A549 treated with Hydrocortisone at 1 μM for 4 hours (cell line): ENCODE data around the gene CA14. TPM values are rescaled to one million over a fixed set of nuclear protein-coding genes. Genes with fewer than 3 reads are reported as not detected.

Experiments used
- total RNA-seq: library from RNA; stranded (reverse); fragments of 200-300 nt; extraction: Qiagen RNA extraction; gene quantifications from 5 replicates; pipeline ENCODE4 v1.2.3, GENCODE V29; 2022

The CA14 gene
- total RNA-seq = not detected in 5 replicates

DNA sequence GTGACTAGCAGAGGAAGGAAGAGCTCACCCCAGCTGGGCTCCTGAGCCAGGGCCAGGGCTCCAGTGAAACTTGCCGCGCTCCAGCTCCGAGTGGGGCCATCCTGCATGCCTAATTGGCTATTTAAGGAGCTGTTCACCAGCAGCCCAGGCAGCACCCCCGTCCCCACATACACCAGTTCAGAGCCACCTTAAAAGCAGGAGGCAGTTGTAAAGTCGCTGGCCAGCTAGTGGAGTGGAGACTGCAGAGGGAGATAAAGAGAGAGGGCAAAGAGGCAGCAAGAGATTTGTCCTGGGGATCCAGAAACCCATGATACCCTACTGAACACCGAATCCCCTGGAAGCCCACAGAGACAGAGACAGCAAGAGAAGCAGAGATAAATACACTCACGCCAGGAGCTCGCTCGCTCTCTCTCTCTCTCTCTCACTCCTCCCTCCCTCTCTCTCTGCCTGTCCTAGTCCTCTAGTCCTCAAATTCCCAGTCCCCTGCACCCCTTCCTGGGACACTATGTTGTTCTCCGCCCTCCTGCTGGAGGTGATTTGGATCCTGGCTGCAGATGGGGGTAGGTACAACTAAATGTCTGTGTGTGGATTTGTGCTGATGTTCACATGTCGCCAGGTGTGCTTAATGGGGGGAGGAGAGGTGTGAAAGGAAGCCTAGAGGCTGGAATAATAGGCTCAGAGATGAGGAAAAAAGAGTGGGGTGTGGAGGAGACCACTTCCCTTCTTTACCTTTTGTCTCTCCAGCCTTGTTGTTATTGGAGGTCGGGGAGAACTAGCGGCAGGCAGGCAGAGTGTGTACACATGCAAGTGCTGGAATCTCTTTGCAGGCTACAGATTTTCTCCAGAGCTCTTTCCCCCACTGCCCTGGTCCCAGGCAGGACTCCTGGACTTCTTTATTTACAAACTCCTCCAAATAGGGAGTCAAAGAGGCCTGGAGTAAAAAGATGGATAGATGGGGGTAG is at the start of gene CA14:
Gene CA14, plus strand, starts transcription at position 151 of the 962 bp plus-strand sequence. Its CDS starts 355 bp downstream, at position 506.

DNA sequence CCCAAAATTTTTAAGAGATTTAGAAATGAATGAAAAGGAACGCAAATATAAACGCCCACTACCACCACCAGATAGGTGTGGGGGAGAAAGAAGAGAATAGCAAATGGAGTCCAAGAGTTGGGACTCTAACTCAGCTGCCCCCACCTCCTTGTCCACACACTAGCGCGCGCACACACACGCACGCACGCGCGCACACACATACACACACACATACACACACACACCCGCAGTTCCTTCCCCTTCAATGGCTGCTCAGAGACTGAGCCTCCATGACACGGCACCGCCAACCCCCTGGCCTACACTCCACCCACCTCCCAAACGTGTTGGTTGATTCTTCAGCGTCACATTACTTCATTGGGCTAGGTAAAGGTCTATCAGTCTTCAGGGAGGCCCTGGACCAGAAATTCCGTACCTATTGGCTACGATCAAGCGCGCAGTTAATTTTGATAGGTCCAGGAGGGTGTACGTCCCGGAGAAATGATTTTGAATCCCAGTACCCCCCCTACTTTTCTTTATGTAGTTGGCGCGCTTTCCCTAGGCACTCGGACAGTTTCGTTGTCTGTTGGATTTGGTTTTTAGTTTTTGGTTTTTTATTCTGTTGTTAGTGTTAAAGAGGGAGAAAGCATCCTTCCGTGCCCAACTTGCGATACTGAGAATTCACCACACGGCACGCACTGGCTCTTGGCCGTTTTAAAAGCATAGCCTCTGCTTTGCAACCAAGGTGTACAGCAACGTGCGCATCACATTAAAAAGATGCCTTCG is 21.5 kb upstream of the CA14 start, which contains the start of gene ANP32E:
Gene ANP32E, minus strand, starts transcription at position 261 of the 762 bp plus-strand sequence. CDS start 326 bp downstream, outside the sequence.

DNA sequence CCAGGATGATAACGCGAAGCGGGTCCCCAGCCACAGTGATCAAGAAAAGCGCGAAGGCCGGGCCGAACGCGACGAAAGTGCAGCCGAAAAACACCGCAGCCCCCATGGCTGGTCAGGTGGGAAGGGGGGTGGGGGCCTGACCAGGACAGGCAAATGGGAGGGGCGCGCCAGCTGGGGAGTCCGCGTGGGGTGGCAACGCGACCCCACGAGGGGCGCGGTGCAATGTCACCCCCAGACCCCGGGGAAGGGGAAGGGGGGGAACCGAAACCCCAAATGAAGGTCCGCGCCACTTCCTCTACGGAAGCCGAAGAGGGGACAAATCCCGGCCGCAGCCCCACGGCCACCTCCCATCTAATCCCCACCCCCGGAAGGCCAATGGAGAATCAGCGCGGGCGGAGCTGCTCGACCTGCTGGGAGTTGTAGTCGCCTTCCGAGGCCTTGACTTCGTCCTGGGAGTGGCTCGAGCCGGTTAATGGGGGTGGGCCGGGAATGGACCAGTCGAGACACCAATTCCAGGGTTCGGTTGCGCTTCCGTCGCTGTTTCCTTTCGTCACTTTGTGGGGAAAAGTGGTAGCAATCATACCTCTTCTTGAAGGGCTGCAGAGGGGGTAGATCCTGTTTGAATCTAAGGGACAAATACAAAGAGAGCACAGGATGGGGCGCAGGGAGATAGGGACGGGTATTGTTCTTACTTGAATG is 11.3 kb downstream of the CA14 start, which contains the start of gene APH1A:
Gene APH1A, minus strand, starts transcription at position 312 of the 699 bp plus-strand sequence. Its CDS starts 206 bp downstream, at position 106.

DNA sequence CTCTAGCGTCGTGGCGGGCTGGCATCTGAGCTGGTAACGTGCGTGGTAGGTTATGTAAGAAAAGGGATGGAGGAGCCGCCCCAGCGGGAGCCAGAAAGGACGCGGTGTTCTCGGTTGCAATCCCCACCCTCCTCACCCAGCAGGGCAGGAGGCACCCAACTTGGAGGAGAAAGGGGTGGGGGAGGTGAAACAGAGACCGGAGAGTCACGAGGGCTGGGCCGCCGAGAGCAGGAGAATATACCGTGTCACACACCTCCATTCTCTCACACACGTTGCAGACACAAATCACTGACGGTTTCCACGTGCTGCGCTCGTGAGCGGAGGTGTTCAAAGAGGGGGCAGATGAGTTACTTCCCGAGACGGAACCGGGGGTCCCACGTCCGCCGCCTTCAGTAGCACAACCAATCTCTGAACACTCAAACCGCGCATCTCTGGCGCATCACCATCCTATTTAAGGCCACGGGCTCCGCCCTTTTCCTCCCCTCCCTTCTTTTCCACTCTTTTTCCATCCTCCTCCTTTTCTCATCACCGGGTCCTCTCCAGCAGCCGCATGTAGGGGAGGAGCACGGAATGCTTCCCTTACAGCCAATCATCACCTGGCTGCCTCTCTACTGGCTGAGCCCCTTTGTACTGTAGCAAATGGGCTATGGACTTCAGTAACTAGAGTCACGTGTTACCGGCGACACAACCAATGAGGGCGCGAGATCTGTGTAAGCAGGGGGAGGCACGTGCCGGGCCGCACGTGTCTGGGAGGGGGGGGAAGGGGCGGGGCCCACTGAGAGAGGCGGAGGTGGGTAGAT is 24.4 kb downstream of the CA14 start, which contains the start of gene CIART:
Gene CIART, plus strand, starts transcription at position 797 of the 800 bp plus-strand sequence. CDS start 714 bp downstream, outside the sequence.

DNA sequence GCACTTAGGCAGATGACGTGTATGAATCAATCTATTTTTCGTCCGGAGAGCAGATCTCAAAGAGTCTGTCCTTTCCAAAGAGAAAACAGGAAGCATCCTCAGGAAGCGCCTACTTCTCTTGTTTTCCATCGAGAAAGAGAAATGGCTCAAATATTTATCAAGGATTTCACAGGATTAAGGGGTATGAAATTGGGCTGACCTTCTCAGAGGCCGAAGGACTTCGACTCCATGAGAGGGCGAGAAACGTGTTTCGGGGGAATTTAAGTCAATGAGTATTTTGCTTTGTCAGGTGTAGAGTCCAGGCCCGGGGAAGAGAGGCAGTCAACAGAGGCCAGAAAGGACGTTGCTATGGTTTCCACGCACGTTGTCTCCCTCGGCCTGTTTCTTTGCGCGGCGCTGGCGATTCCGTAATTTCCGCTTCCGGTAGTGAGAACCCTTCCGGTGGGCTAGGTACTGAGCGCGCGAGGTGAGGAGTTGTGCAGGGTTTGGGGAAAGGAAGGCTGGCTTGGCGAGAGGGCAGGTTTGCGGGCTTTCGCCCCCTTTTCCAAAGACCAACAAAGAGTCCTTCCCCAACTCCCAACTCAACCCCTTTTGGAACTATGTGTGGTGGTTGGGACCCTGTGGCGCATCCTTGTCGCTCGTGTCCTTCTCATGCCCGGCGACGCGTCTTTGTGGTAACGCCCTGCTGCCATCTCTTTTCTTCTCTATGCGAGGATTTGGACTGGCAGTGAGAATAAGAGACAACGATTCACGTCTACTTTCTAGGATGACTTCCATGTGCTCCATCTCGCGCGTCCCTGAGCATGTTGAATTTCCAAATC is 36.1 kb downstream of the CA14 start, which contains the start of gene MRPS21:
Gene MRPS21, plus strand, starts transcription at position 429 of the 821 bp plus-strand sequence. CDS start 506 bp downstream, outside the sequence.

Other genes with a start within 250 kb of the CA14 start
- gene OTUD7B, start 247.0 kb upstream of the CA14 start, total RNA-seq = 8.7 to 13.3 TPM (median 12.0 TPM) in 5 replicates
- 15.5 to 17.9 TPM (median 16.7 TPM) in 5 replicates for gene VPS45, start 190.0 kb upstream of the CA14 start, total RNA-seq
- 5.6 to 7.7 TPM (median 6.3 TPM) in 5 replicates for gene PLEKHO1, start 107.9 kb upstream of the CA14 start, total RNA-seq
- gene ANP32E, start 21.7 kb upstream of the CA14 start, total RNA-seq = 37.9 to 55.8 TPM (median 42.3 TPM) in 5 replicates
- gene APH1A, start 11.2 kb downstream of the CA14 start, total RNA-seq = 134 to 156 TPM (median 147 TPM) in 5 replicates
- gene C1orf54, start 15.0 kb downstream of the CA14 start, total RNA-seq = 0.15 to 0.33 TPM (median 0.29 TPM) in 5 replicates
- gene CIART, start 24.8 kb downstream of the CA14 start, total RNA-seq = 1.5 to 3.1 TPM (median 2.2 TPM) in 5 replicates
- gene MRPS21, start 36.1 kb downstream of the CA14 start, total RNA-seq = 74.4 to 93.9 TPM (median 89.7 TPM) in 5 replicates
- 48.2 to 64.3 TPM (median 54.6 TPM) in 5 replicates for gene PRPF3, start 63.8 kb downstream of the CA14 start, total RNA-seq
- 12.5 to 15.7 TPM (median 13.7 TPM) in 5 replicates for gene RPRD2, start 106.4 kb downstream of the CA14 start, total RNA-seq
- 21.1 to 25.0 TPM (median 23.1 TPM) in 5 replicates for gene TARS2, start 229.6 kb downstream of the CA14 start, total RNA-seq